Endothelial cell of umbilical vein (primary cell): ENCODE data around the gene GPSM1.

Source experiments
- CTCF ChIP-seq, 2 donors: IDR thresholded peaks; 1 replicate in 1 of 2; 2 replicates in 1 of 2; pipeline ENCODE4 v1.5.1; 2011; ENCODE audit warnings: low read length in 2 of 2, mild to moderate bottlenecking in 2 of 2, moderate library complexity in 2 of 2, control low read depth in 1 of 2, inconsistent platforms in 1 of 2, low read depth in 1 of 2; ENCODE audit not compliant: insufficient read depth in 1 of 2; ENCODE audit errors: extremely low read depth in 1 of 2
- MYC ChIP-seq: IDR thresholded peaks from one replicate; pipeline ENCODE4 v1.6.1; 2011; ENCODE audit warnings: mild to moderate bottlenecking, low read depth, low read length

- TF ChIP-seq CTCF (IDR thresholded peaks at IDR 0.05; ENCODE audit: extremely low read depth in 1 of 2, insufficient read depth in 1 of 2, low read depth in 1 of 2, low read length in 2 of 2), result no peak
- TF ChIP-seq MYC, result no peak
Observed at GRCh38 chr9:136393531-136393930, 66.2 kb downstream of the GPSM1 start.
